Measurements from ENCODE around the gene FSD1.

DNA sequence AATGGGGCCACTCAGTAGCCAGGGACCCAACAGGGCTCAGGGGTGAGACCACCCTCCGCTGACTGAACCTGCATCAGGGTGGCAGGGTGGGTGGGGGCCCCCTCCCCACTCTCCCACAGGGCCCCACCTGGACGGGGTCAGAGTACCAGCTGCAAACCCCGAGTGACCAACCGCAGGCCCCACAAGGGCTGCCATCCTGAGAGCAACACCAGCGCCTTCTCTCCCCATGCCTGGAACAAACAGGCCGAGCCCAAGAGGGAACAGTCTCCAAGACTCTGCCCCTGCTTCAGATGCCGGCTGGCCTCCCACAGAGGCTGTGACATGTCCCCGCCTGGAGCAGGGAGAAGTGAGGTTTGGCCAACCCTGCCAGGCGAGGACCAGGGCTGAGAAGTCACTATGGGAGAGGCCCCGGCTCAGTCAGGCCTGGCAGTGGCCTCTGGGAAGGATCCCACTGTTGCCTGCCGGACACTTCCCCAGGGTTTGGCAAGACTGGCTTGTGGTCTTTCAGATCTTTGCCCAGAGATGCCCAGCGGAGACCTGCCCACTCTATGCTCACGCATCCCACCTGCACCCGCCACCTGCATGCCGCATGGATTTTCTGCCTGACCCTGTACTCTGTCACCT is 66.1 kb downstream of the FSD1 start:
- no peak for TF ChIP-seq POLR2A (IDR thresholded peaks at IDR 0.05)
- TF ChIP-seq, protein P1, sequence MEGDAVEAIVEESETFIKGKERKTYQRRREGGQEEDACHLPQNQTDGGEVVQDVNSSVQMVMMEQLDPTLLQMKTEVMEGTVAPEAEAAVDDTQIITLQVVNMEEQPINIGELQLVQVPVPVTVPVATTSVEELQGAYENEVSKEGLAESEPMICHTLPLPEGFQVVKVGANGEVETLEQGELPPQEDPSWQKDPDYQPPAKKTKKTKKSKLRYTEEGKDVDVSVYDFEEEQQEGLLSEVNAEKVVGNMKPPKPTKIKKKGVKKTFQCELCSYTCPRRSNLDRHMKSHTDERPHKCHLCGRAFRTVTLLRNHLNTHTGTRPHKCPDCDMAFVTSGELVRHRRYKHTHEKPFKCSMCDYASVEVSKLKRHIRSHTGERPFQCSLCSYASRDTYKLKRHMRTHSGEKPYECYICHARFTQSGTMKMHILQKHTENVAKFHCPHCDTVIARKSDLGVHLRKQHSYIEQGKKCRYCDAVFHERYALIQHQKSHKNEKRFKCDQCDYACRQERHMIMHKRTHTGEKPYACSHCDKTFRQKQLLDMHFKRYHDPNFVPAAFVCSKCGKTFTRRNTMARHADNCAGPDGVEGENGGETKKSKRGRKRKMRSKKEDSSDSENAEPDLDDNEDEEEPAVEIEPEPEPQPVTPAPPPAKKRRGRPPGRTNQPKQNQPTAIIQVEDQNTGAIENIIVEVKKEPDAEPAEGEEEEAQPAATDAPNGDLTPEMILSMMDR (IDR thresholded peaks at IDR 0.05) = no peak
